Activated CD8-positive, alpha-beta T cell treated with anti-CD3 and anti-CD28 coated beads for 36 hours (primary cell): ENCODE results near the gene WDR90. TPM values are rescaled to one million over a fixed set of nuclear protein-coding genes. Genes with fewer than 3 reads are reported as not detected.

ENCODE experiments used
- ATAC-seq: fragments of 200-7000 bp; cut with Tn5 transposase; one replicate; pipeline ENCODE4 v1.10.0; 2021; ENCODE audit warnings: mild to moderate bottlenecking, moderate library complexity
- CTCF ChIA-PET: fragments of 350-600 bp; sonication (Branson Sonifier 250); formaldehyde crosslinking; loops from one replicate; lab custom pipeline; 2021; ENCODE audit warnings: antibody characterized with exemption; lab: Charles Lee
- POLR2A ChIA-PET: fragments of 350-600 bp; sonication (Branson Sonifier 250); formaldehyde crosslinking; loops from one replicate; lab custom pipeline; 2021; ENCODE audit warnings: antibody characterized with exemption; lab: Charles Lee
- DNase-seq: peaks from one replicate; pipeline ENCODE4 v3.0.0-alpha.2; 2020
- H3K27ac Mint-ChIP-seq: one replicate; pipeline ENCODE4 v1.8.0; 2021; ENCODE audit warnings: mild to moderate bottlenecking, mixed read lengths
- H3K27me3 Mint-ChIP-seq: one replicate; pipeline ENCODE4 v1.8.0; 2021; ENCODE audit warnings: mixed read lengths
- H3K36me3 Mint-ChIP-seq: one replicate; pipeline ENCODE4 v1.8.0; 2021; ENCODE audit warnings: low read depth, mixed read lengths
- H3K4me1 Mint-ChIP-seq: one replicate; pipeline ENCODE4 v1.8.0; 2021; ENCODE audit warnings: low read depth, mixed read lengths
- H3K4me3 Mint-ChIP-seq: one replicate; pipeline ENCODE4 v1.8.0; 2021; ENCODE audit warnings: mild to moderate bottlenecking, moderate library complexity, mixed read lengths
- H3K9me3 Mint-ChIP-seq: one replicate; pipeline ENCODE4 v1.8.0; 2021; ENCODE audit warnings: mixed read lengths
- CTCF ChIP-seq: fragments of 200-600 bp; IDR thresholded peaks from one replicate; pipeline ENCODE4 v1.8.0; 2022; ENCODE audit warnings: antibody characterized with exemption, mild to moderate bottlenecking
- intact Hi-C: fragments of 100-400 bp; cut with micrococcal nuclease; formaldehyde crosslinking; loops from one replicate; pipeline ENCODE4 v1.10.0; 2022
- total RNA-seq, 2 experiments: library from RNA; stranded (reverse); gene quantifications; one replicate each; pipeline ENCODE4 v1.2.3, GENCODE V29; 2021

The WDR90 gene
- total RNA-seq, 2 experiments from 2014 or later, result 89.6 to 90.7 TPM

- no peak overlapping the region for H3K27ac Mint-ChIP-seq
- no peak for TF ChIP-seq CTCF
- POLR2A ChIA-PET, result interaction anchor here (0.7 to 4.6 kb wide), 5 partner anchors 12 to 67 kb away, joined by 3 to 28 read pairs (median 3); partner anchors contain the start of genes METTL26 and WDR90
- no peak overlapping the region for H3K4me3 Mint-ChIP-seq
- CTCF ChIA-PET, result no interaction called here
- H3K4me1 Mint-ChIP-seq, result peaks cover 7% of the 10 kb centered on the region
- no peaks in the 10 kb centered on the region for H3K9me3 Mint-ChIP-seq
- ATAC-seq, result no peak
- no peak for DNase-seq
- intact Hi-C loops, result loop anchor here (10.0 kb wide), 1 partner anchor 77 kb away; no protein-coding TSS in a partner anchor
- peaks cover 10% of the 10 kb centered on the region for H3K36me3 Mint-ChIP-seq
- H3K27me3 Mint-ChIP-seq, result no peaks in the 10 kb centered on the region
Observed at GRCh38 chr16:661184-661821, 12.1 kb downstream of the WDR90 start.

- peaks cover 10% of the 10 kb centered on the region for H3K36me3 Mint-ChIP-seq
- H3K4me3 Mint-ChIP-seq, result no peak overlapping the region
- peaks cover 7% of the 10 kb centered on the region for H3K4me1 Mint-ChIP-seq
- DNase-seq, result no peak
- H3K27ac Mint-ChIP-seq, result no peak overlapping the region
- H3K27me3 Mint-ChIP-seq, result no peaks in the 10 kb centered on the region
- ATAC-seq, result no peak
- TF ChIP-seq CTCF, result no peak
- intact Hi-C loops, result loop anchor here (10.0 kb wide), 1 partner anchor 77 kb away; no protein-coding TSS in a partner anchor
- ChIA-PET CTCF (interaction anchor here (1.2 kb wide), 1 partner anchor 58 kb away, joined by 3 read pairs; no protein-coding TSS in a partner anchor), POLR2A (interaction anchor here (0.7 to 4.6 kb wide), 6 partner anchors 13 to 66 kb away, joined by 3 to 28 read pairs (median 4); partner anchors contain the start of genes JMJD8, METTL26, RHBDL1 and WDR90)
- no peaks in the 10 kb centered on the region for H3K9me3 Mint-ChIP-seq
Observed at GRCh38 chr16:662095-662494, 12.9 kb downstream of the WDR90 start.

- Mint-ChIP-seq H3K27ac (no peak overlapping the region), H3K36me3 (peaks cover 10% of the 10 kb centered on the region), H3K4me3 (no peak overlapping the region), H3K27me3 (no peaks in the 10 kb centered on the region), H3K9me3 (no peaks in the 10 kb centered on the region), H3K4me1 (peaks cover 11% of the 10 kb centered on the region)
- ChIA-PET CTCF (interaction anchor here (1.2 kb wide), 1 partner anchor 58 kb away, joined by 3 read pairs; no protein-coding TSS in a partner anchor), POLR2A (interaction anchor here (0.8 to 4.6 kb wide), 5 partner anchors 13 to 26 kb away, joined by 3 to 28 read pairs (median 4); partner anchors contain the start of genes JMJD8, METTL26, RHBDL1 and WDR90)
- ATAC-seq, result no peak
- DNase-seq, result no peak
- intact Hi-C loops, result loop anchor here (10.0 kb wide), 1 partner anchor 78 kb away; no protein-coding TSS in a partner anchor
- TF ChIP-seq CTCF, result no peak
Observed at GRCh38 chr16:662597-662996, 13.4 kb downstream of the WDR90 start.

GRCh38 chr16:666572-666971 is 17.4 kb downstream of the WDR90 start:
- CTCF ChIA-PET, result interaction anchor here (1.1 to 2.7 kb wide), 4 partner anchors 9 to 54 kb away, joined by 3 to 9 read pairs (median 3); partner anchors contain the start of genes METRN and RHBDL1
- no peak overlapping the region for H3K27ac Mint-ChIP-seq
- H3K9me3 Mint-ChIP-seq, result no peaks in the 10 kb centered on the region
- no peak for DNase-seq
- POLR2A ChIA-PET, result interaction anchor here (0.6 to 1.2 kb wide), 3 partner anchors 9 to 12 kb away, joined by 3 read pairs; partner anchors contain the start of gene RHBDL1
- no peak for TF ChIP-seq CTCF
- intact Hi-C loops, result loop anchor here (10.0 kb wide), 1 partner anchor 82 kb away; no protein-coding TSS in a partner anchor
- no peak overlapping the region for H3K4me3 Mint-ChIP-seq
- no peak for ATAC-seq
- peaks cover 12% of the 10 kb centered on the region for H3K36me3 Mint-ChIP-seq
- peaks cover 9% of the 10 kb centered on the region for H3K4me1 Mint-ChIP-seq
- H3K27me3 Mint-ChIP-seq, result no peaks in the 10 kb centered on the region
